ENCODE measurements around the gene PITPNC1. TPM values are rescaled to one million over a fixed set of nuclear protein-coding genes. Genes with fewer than 3 reads are reported as not detected.
"Not testable (repeated sequence)": the region's sequence is repeated elsewhere in the genome, so short reads cannot be mapped to it uniquely, and the experiment has no call there.

Gene PITPNC1
- total and polyA plus RNA-seq, 5 donors from 2014 or later, result 27.3 to 47.9 (median 39.5) TPM

DNA sequence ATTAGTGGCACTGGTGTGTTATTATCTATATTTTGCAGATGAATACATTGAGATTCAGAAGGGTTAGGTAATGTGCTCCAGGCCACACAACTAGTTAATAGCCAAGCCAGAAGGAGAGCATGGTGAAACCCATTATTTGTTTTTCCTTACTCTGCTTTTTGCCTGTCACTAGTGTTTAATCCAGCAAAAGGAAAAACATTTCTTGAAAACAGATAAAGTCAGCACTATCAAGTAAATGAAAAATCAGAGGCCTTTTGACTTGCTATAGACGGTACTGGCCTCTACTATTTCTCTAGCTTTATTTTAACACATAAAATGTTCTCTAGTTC, 4.8 kb downstream of the PITPNC1 start:
- H3K4me1 Mint-ChIP-seq, result peaks cover 0 to 52% (median 28%) of the 10 kb centered on the region in 4 donors
- H3K9me3 Mint-ChIP-seq, result no peaks in the 10 kb centered on the region
- H3K27me3 Mint-ChIP-seq, result no peaks in the 10 kb centered on the region
- H3K4me3 ChIP-seq (ENCODE audit: low read depth, low read length), result no peak overlapping the region
- no peaks in the 10 kb centered on the region for H3K36me3 ChIP-seq (ENCODE audit: control insufficient read depth, insufficient read depth, low read length)
- H3K4me1 ChIP-seq (ENCODE audit: control insufficient read depth, insufficient read depth, low read length, poor library complexity, severe bottlenecking), result peaks cover 18% of the 10 kb centered on the region
- ATAC-seq (ENCODE audit: low read depth in 2 of 2) (no peak), DNase-seq (no peak)
- H3K4me3 Mint-ChIP-seq, result peak overlapping the region; percentile 21 to 68 (median 35)
- no peaks in the 10 kb centered on the region for H3K9me3 ChIP-seq (ENCODE audit: control insufficient read depth in 2 of 2, low read length in 2 of 2)
- no peak overlapping the region for H3K27ac ChIP-seq (ENCODE audit: insufficient read depth, low read length, poor library complexity, severe bottlenecking)
- H3K36me3 Mint-ChIP-seq, result peaks cover 6% of the 10 kb centered on the region
- H3K27me3 ChIP-seq (ENCODE audit: control insufficient read depth, insufficient read depth, low read length), result no peaks in the 10 kb centered on the region
- H3K27ac Mint-ChIP-seq, result peak overlapping the region; percentile 82 to 89 (median 83)

DNA sequence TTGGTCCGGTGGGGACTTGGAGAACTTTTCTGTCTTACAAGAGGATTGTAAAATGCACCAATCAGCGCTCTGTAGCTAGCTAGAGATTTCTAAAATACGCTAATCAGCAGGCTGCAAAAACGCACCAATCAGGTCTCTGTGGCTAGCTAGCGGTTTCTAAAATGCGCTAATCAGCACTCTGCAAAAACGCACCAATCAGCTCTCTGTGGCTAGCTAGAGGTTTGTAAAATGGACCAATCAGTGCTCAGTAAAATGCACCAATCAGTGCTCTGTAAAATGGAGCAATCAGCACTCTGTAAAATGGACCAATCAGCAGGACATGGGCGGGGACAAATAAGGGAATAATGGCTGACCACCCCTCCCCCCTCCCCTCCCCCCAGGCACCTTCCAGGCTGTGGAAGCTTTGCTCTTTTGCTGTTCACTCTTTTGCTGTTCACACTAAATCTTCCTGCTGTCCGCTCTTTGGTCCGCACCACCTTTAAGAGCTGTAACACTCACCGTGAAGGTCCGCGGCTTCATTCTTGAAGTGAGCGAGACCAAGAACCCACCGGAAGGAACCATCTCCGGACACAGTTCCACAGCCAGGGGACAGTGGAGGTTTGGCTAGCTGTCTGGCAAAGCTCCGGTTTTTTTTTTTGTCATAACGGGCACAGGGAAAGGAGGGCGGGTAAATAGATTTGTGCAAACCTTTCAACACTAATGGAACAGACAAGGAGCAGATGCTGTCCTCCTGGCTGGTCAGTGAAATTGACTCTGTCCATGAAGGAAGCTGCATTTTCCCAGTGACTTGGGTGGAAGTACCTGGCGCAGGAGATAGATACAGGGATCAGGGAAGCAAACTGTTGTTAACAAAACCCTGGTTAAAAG, 8.3 kb downstream of the PITPNC1 start:
- Mint-ChIP-seq H3K4me1 (peaks cover 4 to 69% (median 37%) of the 10 kb centered on the region in 4 donors), H3K36me3 (peaks cover 6% of the 10 kb centered on the region), H3K9me3 (no peaks in the 10 kb centered on the region), H3K4me3 (peak overlapping the region in 1 of 4 donors; percentile 61), H3K27ac (peak overlapping the region; percentile 36 to 49 (median 43)), H3K27me3 (no peaks in the 10 kb centered on the region)
- ATAC-seq (ENCODE audit: low read depth in 2 of 2), result no peak
- DNase-seq, result no peak
- no peaks in the 10 kb centered on the region for H3K9me3 ChIP-seq (ENCODE audit: control insufficient read depth in 2 of 2, low read length in 2 of 2)
- H3K27ac ChIP-seq (ENCODE audit: insufficient read depth, low read length, poor library complexity, severe bottlenecking), result no peak overlapping the region
- H3K4me1 ChIP-seq (ENCODE audit: control insufficient read depth, insufficient read depth, low read length, poor library complexity, severe bottlenecking), result peaks cover 6% of the 10 kb centered on the region
- H3K27me3 ChIP-seq (ENCODE audit: control insufficient read depth, insufficient read depth, low read length), result no peaks in the 10 kb centered on the region
- no peak overlapping the region for H3K4me3 ChIP-seq (ENCODE audit: low read depth, low read length)
- no peaks in the 10 kb centered on the region for H3K36me3 ChIP-seq (ENCODE audit: control insufficient read depth, insufficient read depth, low read length)

DNA sequence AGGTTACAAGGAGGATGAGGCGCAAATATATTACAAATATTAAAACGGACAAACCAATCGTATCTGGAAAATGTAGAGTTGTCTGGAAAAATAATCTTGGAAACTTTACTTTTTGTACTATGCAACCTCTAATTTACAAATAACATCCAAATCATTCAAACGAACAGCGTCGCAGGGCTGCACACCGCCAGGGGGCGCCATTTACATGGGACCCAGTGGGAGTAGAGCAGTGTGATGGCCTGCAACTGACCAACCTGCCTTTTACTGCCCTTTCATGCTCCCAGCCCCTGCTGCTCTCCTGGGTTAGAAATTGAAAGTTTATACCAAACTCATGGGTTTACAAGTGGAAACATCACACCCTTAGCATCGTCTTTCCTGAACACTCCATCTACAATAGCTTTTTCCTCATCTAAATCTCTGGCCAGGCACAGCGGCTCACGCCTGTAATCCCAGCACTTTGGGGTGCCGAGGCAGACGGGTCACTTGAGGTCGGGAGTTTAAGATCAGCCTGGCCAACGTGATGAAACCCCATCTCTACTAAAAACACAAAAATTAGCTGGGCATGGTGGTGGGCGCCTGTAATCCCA, 10.0 kb downstream of the PITPNC1 start:
- Histone ChIP-seq H3K36me3 (ENCODE audit: control insufficient read depth, insufficient read depth, low read length) (no peaks in the 10 kb centered on the region), H3K27ac (ENCODE audit: insufficient read depth, low read length, poor library complexity, severe bottlenecking) (no peak overlapping the region), H3K27me3 (ENCODE audit: control insufficient read depth, insufficient read depth, low read length) (no peaks in the 10 kb centered on the region), H3K4me1 (ENCODE audit: control insufficient read depth, insufficient read depth, low read length, poor library complexity, severe bottlenecking) (peaks cover 22% of the 10 kb centered on the region), H3K4me3 (ENCODE audit: low read depth, low read length) (no peak overlapping the region), H3K9me3 (ENCODE audit: control insufficient read depth in 2 of 2, low read length in 2 of 2) (no peaks in the 10 kb centered on the region)
- ATAC-seq (ENCODE audit: low read depth in 2 of 2) (no peak), DNase-seq (peak; percentile 19 to 71 (median 39))
- Mint-ChIP-seq H3K9me3 (no peaks in the 10 kb centered on the region), H3K36me3 (peaks cover 9% of the 10 kb centered on the region), H3K27me3 (no peaks in the 10 kb centered on the region), H3K27ac (peak overlapping the region in 2 of 3 donors; percentile 57 to 84), H3K4me1 (peaks cover 16 to 74% (median 43%) of the 10 kb centered on the region in 4 donors), H3K4me3 (peak overlapping the region in 2 of 4 donors; percentile 41 to 46)

DNA sequence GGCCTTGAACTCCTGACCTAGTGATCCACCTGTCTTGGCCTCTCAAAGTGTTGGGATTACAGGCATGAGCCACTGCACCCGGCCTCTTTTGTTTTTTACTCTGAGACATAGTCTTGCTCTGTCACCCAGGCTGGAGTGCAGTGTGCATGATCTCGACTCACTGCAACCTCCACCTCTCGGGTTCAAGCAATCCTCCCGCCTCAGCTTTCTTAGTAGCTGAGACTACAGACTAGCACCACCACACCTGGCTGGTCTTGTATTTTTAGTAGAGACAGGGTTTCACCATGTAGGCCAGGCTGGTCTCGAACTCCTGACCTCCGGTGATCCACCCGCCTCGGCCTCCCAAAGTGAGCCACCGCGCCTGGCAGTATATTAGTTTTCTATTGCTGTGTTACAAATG, 11.5 kb downstream of the PITPNC1 start:
- Mint-ChIP-seq H3K27ac (peak overlapping the region; percentile 72 to 97 (median 91)), H3K36me3 (peaks cover 10% of the 10 kb centered on the region), H3K4me3 (peak overlapping the region in 2 of 4 donors; percentile 5 to 10), H3K4me1 (peaks cover 22 to 70% (median 40%) of the 10 kb centered on the region in 4 donors)
- H3K36me3 ChIP-seq (ENCODE audit: control insufficient read depth, insufficient read depth, low read length); H3K27ac ChIP-seq (ENCODE audit: insufficient read depth, low read length, poor library complexity, severe bottlenecking); H3K27me3 Mint-ChIP-seq; H3K4me3 ChIP-seq (ENCODE audit: low read depth, low read length); H3K9me3 ChIP-seq (ENCODE audit: control insufficient read depth in 2 of 2, low read length in 2 of 2); H3K9me3 Mint-ChIP-seq; ATAC-seq (ENCODE audit: low read depth in 2 of 2); DNase-seq; H3K27me3 ChIP-seq (ENCODE audit: control insufficient read depth, insufficient read depth, low read length): not testable (repeated sequence)
- peaks cover 27% of the 10 kb centered on the region for H3K4me1 ChIP-seq (ENCODE audit: control insufficient read depth, insufficient read depth, low read length, poor library complexity, severe bottlenecking)

DNA sequence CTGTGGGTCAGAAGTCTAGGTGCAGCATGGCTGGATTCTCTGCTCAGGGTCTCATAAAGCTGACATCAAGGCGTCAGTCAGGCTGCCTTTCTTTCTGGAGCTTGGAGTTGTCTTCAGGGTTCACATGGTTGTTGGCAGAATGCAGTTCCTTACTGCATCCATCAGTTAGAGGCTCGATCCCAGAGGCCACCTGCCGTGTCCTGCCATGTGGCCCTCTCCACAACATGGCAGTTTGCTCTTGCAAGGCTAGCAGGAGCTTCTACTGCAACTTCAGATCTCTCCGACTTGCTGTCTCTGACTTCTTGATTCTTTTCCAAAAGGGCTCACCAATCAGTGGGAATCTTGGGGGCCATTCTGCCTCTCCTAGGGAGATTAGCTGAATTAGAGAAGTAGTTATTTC, 11.9 kb downstream of the PITPNC1 start:
- Mint-ChIP-seq H3K27me3 (no peaks in the 10 kb centered on the region), H3K36me3 (peaks cover 10% of the 10 kb centered on the region), H3K9me3 (no peaks in the 10 kb centered on the region), H3K27ac (peak overlapping the region; percentile 72 to 97 (median 91)), H3K4me1 (peaks cover 22 to 67% (median 39%) of the 10 kb centered on the region in 4 donors), H3K4me3 (peak overlapping the region in 2 of 4 donors; percentile 5 to 10)
- H3K27me3 ChIP-seq (ENCODE audit: control insufficient read depth, insufficient read depth, low read length), result no peaks in the 10 kb centered on the region
- H3K27ac ChIP-seq (ENCODE audit: insufficient read depth, low read length, poor library complexity, severe bottlenecking), result no peak overlapping the region
- peaks cover 27% of the 10 kb centered on the region for H3K4me1 ChIP-seq (ENCODE audit: control insufficient read depth, insufficient read depth, low read length, poor library complexity, severe bottlenecking)
- no peaks in the 10 kb centered on the region for H3K36me3 ChIP-seq (ENCODE audit: control insufficient read depth, insufficient read depth, low read length)
- DNase-seq (no peak), ATAC-seq (ENCODE audit: low read depth in 2 of 2) (no peak)
- H3K4me3 ChIP-seq (ENCODE audit: low read depth, low read length), result no peak overlapping the region
- no peaks in the 10 kb centered on the region for H3K9me3 ChIP-seq (ENCODE audit: control insufficient read depth in 2 of 2, low read length in 2 of 2)

DNA sequence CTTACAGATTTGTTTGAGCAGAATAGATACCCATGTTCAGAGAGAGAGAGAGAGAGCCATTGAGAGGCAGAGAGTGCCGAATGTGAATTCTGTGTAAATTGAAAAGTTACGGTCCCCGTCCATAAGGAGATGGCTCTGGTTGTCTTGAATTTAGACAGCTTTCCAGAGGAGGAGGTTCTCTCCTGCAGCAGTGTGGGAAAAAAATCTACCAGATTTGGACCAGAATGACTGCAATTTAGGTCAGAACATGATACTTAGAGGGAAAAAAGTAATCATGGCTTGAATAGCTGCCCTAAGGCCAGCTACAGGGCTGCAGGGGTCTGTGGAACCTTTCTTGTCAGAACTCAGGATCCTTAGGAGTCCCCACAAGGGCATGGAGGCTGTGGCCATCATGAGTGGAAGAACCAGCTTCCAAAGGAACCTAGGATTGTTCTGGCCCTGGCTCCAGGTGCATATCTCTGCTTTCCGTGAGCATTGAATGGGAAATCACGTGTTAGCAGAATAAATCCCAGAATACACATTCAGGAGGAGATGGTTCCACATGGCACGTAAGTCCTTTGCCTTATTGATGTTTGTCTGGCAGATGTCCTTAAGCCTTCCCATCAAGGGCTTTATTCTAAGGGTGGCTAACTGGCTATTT, 13.0 kb downstream of the PITPNC1 start:
- H3K36me3 Mint-ChIP-seq, result peaks cover 10% of the 10 kb centered on the region
- H3K9me3 Mint-ChIP-seq, result no peaks in the 10 kb centered on the region
- no peak for DNase-seq
- H3K27ac Mint-ChIP-seq, result peak overlapping the region; percentile 97 to 99 (median 97)
- no peaks in the 10 kb centered on the region for H3K27me3 ChIP-seq (ENCODE audit: control insufficient read depth, insufficient read depth, low read length)
- H3K27ac ChIP-seq (ENCODE audit: insufficient read depth, low read length, poor library complexity, severe bottlenecking), result peak overlapping the region; percentile 62
- H3K9me3 ChIP-seq (ENCODE audit: control insufficient read depth in 2 of 2, low read length in 2 of 2), result no peaks in the 10 kb centered on the region
- ATAC-seq (ENCODE audit: low read depth in 2 of 2), result no peak
- peaks cover 22 to 69% (median 39%) of the 10 kb centered on the region in 4 donors for H3K4me1 Mint-ChIP-seq
- peak overlapping the region; percentile 69 for H3K4me3 ChIP-seq (ENCODE audit: low read depth, low read length)
- peak overlapping the region in 3 of 4 donors; percentile 53 to 81 (median 76) for H3K4me3 Mint-ChIP-seq
- no peaks in the 10 kb centered on the region for H3K36me3 ChIP-seq (ENCODE audit: control insufficient read depth, insufficient read depth, low read length)
- peaks cover 27% of the 10 kb centered on the region for H3K4me1 ChIP-seq (ENCODE audit: control insufficient read depth, insufficient read depth, low read length, poor library complexity, severe bottlenecking)
- no peaks in the 10 kb centered on the region for H3K27me3 Mint-ChIP-seq

DNA sequence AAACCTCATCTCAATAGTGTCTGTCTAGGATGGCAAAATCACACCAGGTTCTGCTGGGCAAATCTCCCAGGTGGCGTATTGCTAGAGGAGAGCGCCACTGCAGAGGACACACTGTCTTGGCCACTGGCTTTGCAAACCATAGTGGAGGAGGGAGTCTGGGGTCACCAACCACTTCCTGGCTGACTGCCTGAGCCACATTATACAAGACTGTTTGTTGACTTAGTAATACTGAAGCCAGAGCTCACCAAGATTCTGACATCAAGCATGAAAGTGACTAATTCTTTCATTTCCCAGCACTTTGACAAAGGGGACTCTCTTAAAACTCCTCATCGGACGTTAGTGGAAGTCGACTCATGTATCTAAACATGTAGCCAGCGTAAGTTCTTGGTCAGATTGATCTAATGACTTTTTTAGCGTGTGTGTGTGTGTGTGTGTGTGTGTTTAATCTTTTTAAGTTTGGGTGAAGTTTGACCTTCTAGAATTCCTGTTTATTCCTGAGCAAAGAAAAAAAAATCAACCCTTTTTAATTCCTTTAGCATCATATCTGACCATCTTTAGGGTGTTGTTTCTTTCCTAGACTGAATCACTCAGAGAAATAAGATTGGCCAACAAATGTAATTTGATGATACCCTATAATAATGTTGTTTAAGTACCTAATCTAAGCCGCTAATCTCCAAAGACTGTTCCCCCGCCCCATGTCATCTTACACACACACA, 13.7 kb downstream of the PITPNC1 start:
- Mint-ChIP-seq H3K36me3 (peaks cover 6% of the 10 kb centered on the region), H3K27me3 (no peaks in the 10 kb centered on the region)
- peak; percentile 85 to 90 for ATAC-seq (ENCODE audit: low read depth in 2 of 2)

More for the DNA sequence above, 13.7 kb downstream of the PITPNC1 start:
- peaks cover 27% of the 10 kb centered on the region for H3K4me1 ChIP-seq (ENCODE audit: control insufficient read depth, insufficient read depth, low read length, poor library complexity, severe bottlenecking)
- peak overlapping the region; percentile 62 for H3K27ac ChIP-seq (ENCODE audit: insufficient read depth, low read length, poor library complexity, severe bottlenecking)
- no peaks in the 10 kb centered on the region for H3K9me3 ChIP-seq (ENCODE audit: control insufficient read depth in 2 of 2, low read length in 2 of 2)
- DNase-seq, result peak; percentile 16 to 73 (median 47)
- peak overlapping the region; percentile 69 for H3K4me3 ChIP-seq (ENCODE audit: low read depth, low read length)
- Mint-ChIP-seq H3K9me3 (no peaks in the 10 kb centered on the region), H3K4me3 (peak overlapping the region; percentile 35 to 81 (median 64)), H3K27ac (peak overlapping the region; percentile 97 to 99 (median 97)), H3K4me1 (peaks cover 22 to 65% (median 37%) of the 10 kb centered on the region in 4 donors)
- no peaks in the 10 kb centered on the region for H3K27me3 ChIP-seq (ENCODE audit: control insufficient read depth, insufficient read depth, low read length)
- H3K36me3 ChIP-seq (ENCODE audit: control insufficient read depth, insufficient read depth, low read length), result no peaks in the 10 kb centered on the region

All from CD4-positive, CD25-positive, alpha-beta regulatory T cell (primary cell).